B cell (primary cell): ENCODE results near the gene WDR1. TPM values are rescaled to one million over a fixed set of nuclear protein-coding genes. Genes with fewer than 3 reads are reported as not detected.

Experiments used
- ATAC-seq: fragments of 200-7000 bp; cut with Tn5 transposase; one replicate; pipeline ENCODE4 v1.10.0; 2021; ENCODE audit warnings: low read depth, mild to moderate bottlenecking, moderate number of reproducible peaks, moderate library complexity
- CTCF ChIA-PET: fragments of 350-600 bp; sonication (Branson Sonifier 250); formaldehyde crosslinking; loops from one replicate; lab custom pipeline; 2021; ENCODE audit warnings: antibody characterized with exemption, inconsistent platforms; lab: Charles Lee
- POLR2A ChIA-PET: fragments of 350-600 bp; sonication (Branson Sonifier 250); formaldehyde crosslinking; loops from one replicate; lab custom pipeline; 2021; ENCODE audit warnings: antibody characterized with exemption; lab: Charles Lee
- DNase-seq: peaks from one replicate; pipeline ENCODE4 v3.0.0; 2013
- H2AFZ ChIP-seq: 2 replicates; pipeline ENCODE4 v1.6.1; 2012; ENCODE audit warnings: mild to moderate bottlenecking, low read depth, low read length; ENCODE audit not compliant: insufficient read depth, poor library complexity, severe bottlenecking
- H3K27ac ChIP-seq, 2 donors: 1 replicate in 1 of 2; 2 replicates in 1 of 2; pipeline ENCODE4 v1.5.1; 2012 to 2013; ENCODE audit warnings: low read length in 2 of 2, mild to moderate bottlenecking in 2 of 2, moderate library complexity in 1 of 2
- H3K27me3 ChIP-seq, 4 experiments: fragments of 200-600 bp in 1 of 4; sonication (generic) in 1 of 4; replicated peaks in 1 of 4; 1 replicate in 2 of 4; 2 replicates in 2 of 4; pipeline versions ENCODE4 v1.6.1 to v1.7.0; 2013 to 2016; ENCODE audit warnings: low read length in 3 of 4, mild to moderate bottlenecking in 2 of 4, mixed read lengths in 1 of 4, moderate library complexity in 1 of 4; ENCODE audit not compliant: insufficient read depth in 4 of 4, control insufficient read depth in 3 of 4; ENCODE audit errors: control extremely low read depth in 1 of 4
- H3K36me3 ChIP-seq, 2 experiments: replicated peaks in 1 of 2; 1 replicate in 1 of 2; 2 replicates in 1 of 2; pipeline versions ENCODE4 v1.6.1 to v1.7.1; 2013; ENCODE audit warnings: low read length in 1 of 2; ENCODE audit not compliant: insufficient read depth in 2 of 2, control insufficient read depth in 1 of 2; ENCODE audit errors: control extremely low read depth in 1 of 2, extremely low read depth in 1 of 2
- H3K4me1 ChIP-seq, 2 donors: fragments of 200-600 bp in 1 of 2; sonication (generic) in 1 of 2; 1 replicate in 1 of 2; 2 replicates in 1 of 2; pipeline versions ENCODE4 v1.5.1 to v1.6.1; 2013 to 2017; ENCODE audit warnings: low read length in 2 of 2; ENCODE audit not compliant: control insufficient read depth in 2 of 2, insufficient read depth in 2 of 2
- H3K4me2 ChIP-seq: replicated peaks from 2 replicates; pipeline ENCODE3; 2012; ENCODE audit warnings: mild to moderate bottlenecking, low read depth, low read length; ENCODE audit not compliant: poor library complexity, severe bottlenecking
- H3K4me3 ChIP-seq, 5 experiments: fragments of 200-600 bp in 1 of 5; sonication (generic) in 1 of 5; 1 replicate in 3 of 5; 2 replicates in 2 of 5; pipeline versions ENCODE4 v1.5.1 to v1.7.0; 2011 to 2016; ENCODE audit warnings: low read length in 4 of 5, mild to moderate bottlenecking in 4 of 5, low read depth in 2 of 5, control low read depth in 1 of 5, moderate library complexity in 1 of 5; ENCODE audit not compliant: insufficient read depth in 1 of 5; ENCODE audit errors: control extremely low read depth in 1 of 5, extremely low read depth in 1 of 5
- H3K79me2 ChIP-seq: fragments of 200-600 bp; sonication (generic); one replicate; pipeline ENCODE4 v1.6.0; 2016; ENCODE audit warnings: low read length; ENCODE audit not compliant: control insufficient read depth, insufficient read depth
- H3K9ac ChIP-seq: fragments of 200-600 bp; sonication (generic); 2 replicates; pipeline ENCODE4 v1.6.1; 2017; ENCODE audit warnings: mild to moderate bottlenecking, low read length, moderate library complexity
- H3K9me3 ChIP-seq, 3 donors: one replicate each; pipeline versions ENCODE4 v1.6.1 to v1.7.1; 2013; ENCODE audit warnings: low read length in 2 of 3; ENCODE audit not compliant: control insufficient read depth in 2 of 3, insufficient read depth in 1 of 3; ENCODE audit errors: control extremely low read depth in 1 of 3
- H4K20me1 ChIP-seq: 2 replicates; pipeline ENCODE4 v1.6.0; 2012; ENCODE audit warnings: mild to moderate bottlenecking, low read length; ENCODE audit not compliant: insufficient read depth, control insufficient read depth, poor library complexity, severe bottlenecking
- H3K27ac Mint-ChIP-seq: one replicate; pipeline ENCODE4 v1.8.0; 2021; ENCODE audit warnings: mixed read lengths
- H3K27me3 Mint-ChIP-seq: one replicate; pipeline ENCODE4 v1.8.0; 2021; ENCODE audit warnings: mixed read lengths
- H3K4me1 Mint-ChIP-seq: one replicate; pipeline ENCODE4 v1.8.0; 2021; ENCODE audit warnings: mixed read lengths
- H3K4me3 Mint-ChIP-seq: one replicate; pipeline ENCODE4 v1.8.0; 2021; ENCODE audit warnings: mixed read lengths
- H3K9me3 Mint-ChIP-seq: one replicate; pipeline ENCODE4 v1.8.0; 2022; ENCODE audit warnings: mixed read lengths; ENCODE audit not compliant: insufficient read depth
- EZH2 ChIP-seq: IDR thresholded peaks from 2 replicates; pipeline ENCODE4 v1.6.1; 2012; ENCODE audit warnings: borderline replicate concordance, low read depth, mild to moderate bottlenecking, moderate library complexity, low read length; ENCODE audit not compliant: insufficient read depth, poor library complexity, severe bottlenecking
- WGBS: methylation state at CpG from one replicate; pipeline ENCODE4 v1.1.5; 2013; ENCODE audit warnings: missing lambda C conversion rate; ENCODE audit not compliant: insufficient coverage; 5-methylcytosine and 5-hydroxymethylcytosine counted together
- intact Hi-C: fragments of 100-400 bp; cut with micrococcal nuclease; formaldehyde crosslinking; loops from one replicate; pipeline ENCODE4 v1.10.0; 2022
- polyA plus RNA-seq: library from polyadenylated mRNA; depleted of rRNA; stranded (reverse); fragments of >200 nt; gene quantifications from 2 replicates; pipeline ENCODE4 v1.2.3, GENCODE V29; 2012
- total RNA-seq, 2 donors: library from RNA; stranded (reverse); fragments of 120-200 nt in 1 of 2; gene quantifications; 1 replicate in 1 of 2; 2 replicates in 1 of 2; pipeline versions ENCODE4 v1.2.3 to v1.2.4, GENCODE V29; 2013 to 2022
- TF ChIP-seq, protein P1 (sequence below): fragments of 200-600 bp; IDR thresholded peaks from one replicate; pipeline ENCODE4 v1.8.0; 2022; ENCODE audit warnings: antibody characterized with exemption, mild to moderate bottlenecking

WDR1 gene
- total and polyA plus RNA-seq, 2 donors (not counting 1 experiment from before 2014, with no cell fraction given) = 134 to 217 TPM

DNA sequence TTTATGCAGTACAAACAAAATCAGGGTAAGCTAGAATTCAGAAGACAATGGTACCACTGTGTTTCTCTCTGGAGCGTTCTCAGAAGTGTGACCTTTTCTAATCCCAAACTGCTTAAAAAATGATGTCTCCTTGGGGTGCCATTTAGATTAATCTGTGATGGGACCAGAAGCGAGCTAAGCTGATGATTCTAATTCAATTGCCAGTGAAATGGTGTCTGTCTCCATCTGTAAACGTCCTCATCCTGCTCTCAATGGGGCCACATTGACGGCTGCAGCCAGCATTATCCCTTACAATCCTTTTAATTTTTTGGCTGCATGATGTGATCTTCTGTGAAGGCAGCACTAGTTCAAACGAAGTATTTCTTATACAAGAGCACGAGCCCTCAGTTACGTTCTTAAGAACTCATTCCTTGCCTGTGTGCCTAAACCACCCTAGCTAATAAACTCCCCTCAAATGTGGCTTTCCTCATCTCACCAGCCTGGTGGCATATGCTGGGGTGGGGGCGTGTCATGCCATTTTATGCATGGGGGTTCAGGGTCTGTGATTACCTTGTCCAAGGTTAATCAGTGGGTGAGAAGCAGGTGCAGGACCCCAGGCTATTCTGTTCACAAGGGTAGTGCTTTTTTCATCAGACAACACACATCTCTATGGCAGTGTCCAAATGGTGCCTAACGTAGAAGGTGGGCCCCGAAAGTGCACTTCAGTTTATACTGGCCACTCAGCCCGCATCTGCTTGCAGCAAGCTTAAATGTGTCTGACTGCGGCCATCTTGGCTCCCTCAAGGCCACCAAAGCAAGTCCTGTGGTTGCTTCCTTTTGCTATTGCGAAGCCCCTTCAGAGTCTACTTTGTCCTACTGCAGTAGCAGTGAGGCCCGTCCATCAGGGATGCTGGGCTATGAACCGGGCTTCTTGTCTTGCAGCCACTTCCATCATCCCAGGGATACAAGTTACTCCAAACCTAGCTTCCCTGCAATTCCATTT lies 49.6 kb downstream of the WDR1 start:
- H3K4me3 Mint-ChIP-seq = no peak overlapping the region
- H3K4me1 Mint-ChIP-seq = no peaks in the 10 kb centered on the region
- H3K27ac Mint-ChIP-seq = no peak overlapping the region

DNA sequence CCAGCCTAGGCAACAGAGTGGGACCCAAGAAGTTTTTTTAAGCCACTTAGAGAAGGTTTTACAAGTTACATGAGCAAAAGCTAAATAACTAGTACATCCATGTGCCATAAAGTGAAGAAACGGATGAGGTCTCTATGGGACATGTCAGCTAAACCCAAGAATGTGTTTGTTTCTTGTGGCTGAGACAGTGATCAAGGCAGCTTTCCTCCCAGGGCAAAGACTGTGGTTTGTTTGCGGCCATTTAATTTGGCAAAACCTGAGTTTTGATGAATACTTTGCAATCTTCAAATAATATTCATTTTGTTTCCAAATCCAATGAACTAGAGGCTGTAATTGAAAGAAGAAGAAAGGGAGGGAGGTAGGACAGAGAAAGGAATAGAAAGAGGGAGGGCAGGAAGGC lies 50.4 kb downstream of the WDR1 start:
- DNase-seq = no peak
- Histone ChIP-seq H3K27ac (no peak overlapping the region), H3K9me3 (no peaks in the 10 kb centered on the region), H3K4me3 (no peak overlapping the region), H3K27me3 (no peaks in the 10 kb centered on the region), H3K9ac (no peak overlapping the region), H4K20me1 (no peaks in the 10 kb centered on the region), H3K36me3 (peaks cover 0 to 26% of the 10 kb centered on the region in 2 experiments), H3K4me2 (no peak overlapping the region), H3K4me1 (no peaks in the 10 kb centered on the region), H3K79me2 (no peaks in the 10 kb centered on the region), H2AFZ (no peak overlapping the region)
- WGBS = no CpG with 5 or more reads among the region's 2 CpGs
- ChIA-PET CTCF (no interaction called here), POLR2A (no interaction called here)
- H3K4me1 Mint-ChIP-seq = no peaks in the 10 kb centered on the region
- no peak overlapping the region for H3K27ac Mint-ChIP-seq
- no peak for ATAC-seq
- no peaks in the 10 kb centered on the region for H3K9me3 Mint-ChIP-seq
- H3K27me3 Mint-ChIP-seq = no peaks in the 10 kb centered on the region
- TF ChIP-seq, protein P1, sequence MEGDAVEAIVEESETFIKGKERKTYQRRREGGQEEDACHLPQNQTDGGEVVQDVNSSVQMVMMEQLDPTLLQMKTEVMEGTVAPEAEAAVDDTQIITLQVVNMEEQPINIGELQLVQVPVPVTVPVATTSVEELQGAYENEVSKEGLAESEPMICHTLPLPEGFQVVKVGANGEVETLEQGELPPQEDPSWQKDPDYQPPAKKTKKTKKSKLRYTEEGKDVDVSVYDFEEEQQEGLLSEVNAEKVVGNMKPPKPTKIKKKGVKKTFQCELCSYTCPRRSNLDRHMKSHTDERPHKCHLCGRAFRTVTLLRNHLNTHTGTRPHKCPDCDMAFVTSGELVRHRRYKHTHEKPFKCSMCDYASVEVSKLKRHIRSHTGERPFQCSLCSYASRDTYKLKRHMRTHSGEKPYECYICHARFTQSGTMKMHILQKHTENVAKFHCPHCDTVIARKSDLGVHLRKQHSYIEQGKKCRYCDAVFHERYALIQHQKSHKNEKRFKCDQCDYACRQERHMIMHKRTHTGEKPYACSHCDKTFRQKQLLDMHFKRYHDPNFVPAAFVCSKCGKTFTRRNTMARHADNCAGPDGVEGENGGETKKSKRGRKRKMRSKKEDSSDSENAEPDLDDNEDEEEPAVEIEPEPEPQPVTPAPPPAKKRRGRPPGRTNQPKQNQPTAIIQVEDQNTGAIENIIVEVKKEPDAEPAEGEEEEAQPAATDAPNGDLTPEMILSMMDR = no peak
- TF ChIP-seq EZH2 = no peak
- H3K4me3 Mint-ChIP-seq = no peak overlapping the region
- intact Hi-C loops = no loop called here

More for the DNA sequence above, 49.6 kb downstream of the WDR1 start:
- Mint-ChIP-seq H3K9me3 (no peaks in the 10 kb centered on the region), H3K27me3 (no peaks in the 10 kb centered on the region)
- ATAC-seq (no peak), DNase-seq (no peak)
- H3K4me2 ChIP-seq = no peak overlapping the region
- H3K9me3 ChIP-seq = no peaks in the 10 kb centered on the region
- no peak overlapping the region for H3K27ac ChIP-seq
- ChIA-PET POLR2A (interaction anchor here (0.5 kb wide), 1 partner anchor 350 kb away, joined by 5 read pairs; no protein-coding TSS in a partner anchor), CTCF (no interaction called here)
- H3K4me3 ChIP-seq = no peak overlapping the region
- no peaks in the 10 kb centered on the region for H3K79me2 ChIP-seq
- TF ChIP-seq EZH2 = no peak
- TF ChIP-seq, protein P1 = no peak
- peaks cover 0 to 26% of the 10 kb centered on the region in 2 experiments for H3K36me3 ChIP-seq
- H2AFZ ChIP-seq = no peak overlapping the region
- no peaks in the 10 kb centered on the region for H3K27me3 ChIP-seq
- no peaks in the 10 kb centered on the region for H3K4me1 ChIP-seq
- intact Hi-C loops = no loop called here
- H3K9ac ChIP-seq = no peak overlapping the region
- 96% methylated on average over 10 of the region's 15 CpGs for WGBS
- no peaks in the 10 kb centered on the region for H4K20me1 ChIP-seq
